ENCODE measurements around the gene GNL3.
A peak's percentile ranks its signal among the peaks of the same experiment; 100 is the strongest.
"Not testable (repeated sequence)": the region's sequence is repeated elsewhere in the genome, so short reads cannot be mapped to it uniquely, and the experiment has no call there.

The GNL3 gene, protein sequence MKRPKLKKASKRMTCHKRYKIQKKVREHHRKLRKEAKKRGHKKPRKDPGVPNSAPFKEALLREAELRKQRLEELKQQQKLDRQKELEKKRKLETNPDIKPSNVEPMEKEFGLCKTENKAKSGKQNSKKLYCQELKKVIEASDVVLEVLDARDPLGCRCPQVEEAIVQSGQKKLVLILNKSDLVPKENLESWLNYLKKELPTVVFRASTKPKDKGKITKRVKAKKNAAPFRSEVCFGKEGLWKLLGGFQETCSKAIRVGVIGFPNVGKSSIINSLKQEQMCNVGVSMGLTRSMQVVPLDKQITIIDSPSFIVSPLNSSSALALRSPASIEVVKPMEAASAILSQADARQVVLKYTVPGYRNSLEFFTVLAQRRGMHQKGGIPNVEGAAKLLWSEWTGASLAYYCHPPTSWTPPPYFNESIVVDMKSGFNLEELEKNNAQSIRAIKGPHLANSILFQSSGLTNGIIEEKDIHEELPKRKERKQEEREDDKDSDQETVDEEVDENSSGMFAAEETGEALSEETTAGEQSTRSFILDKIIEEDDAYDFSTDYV

GRCh38 chr3:52685709-52686691 lies at the start of gene GNL3, which contains the start of gene PBRM1:
GNL3 (plus strand) TSS chr3:52686032; CDS start chr3:52686093, 61 bp downstream.
PBRM1 (minus strand) TSS chr3:52685913.
- DNase-seq (ENCODE audit: low read depth in 2 of 2), result peak; percentile 81 to 90

GRCh38 chr3:52636673-52637072 lies 49.2 kb upstream of the GNL3 start:
- DNase-seq (ENCODE audit: low read depth in 2 of 2), result no peak

GRCh38 chr3:52645549-52645948 lies 40.3 kb upstream of the GNL3 start:
- DNase-seq (ENCODE audit: low read depth in 2 of 2), result no peak

GRCh38 chr3:52649461-52650210 lies 36.2 kb upstream of the GNL3 start:
- no peak for DNase-seq (ENCODE audit: low read depth in 2 of 2)

DNA sequence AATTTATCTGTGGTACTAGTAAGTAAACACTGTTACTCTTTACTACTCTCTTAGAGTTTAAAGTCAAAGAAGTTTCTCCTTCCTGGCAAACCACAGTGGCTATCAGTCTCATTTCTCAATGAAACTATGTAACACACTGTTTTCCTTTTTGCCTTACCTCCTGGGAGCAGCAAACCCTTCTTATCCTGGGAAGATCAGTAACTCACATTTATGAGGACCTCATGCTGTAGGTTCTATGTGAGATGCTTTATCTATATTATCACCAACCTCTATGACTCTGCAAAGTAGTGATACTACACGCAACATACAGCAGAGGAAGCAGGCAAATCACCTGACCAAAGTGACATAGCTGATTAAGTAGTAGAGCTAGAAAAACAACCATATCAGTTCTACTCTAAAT lies 35.4 kb upstream of the GNL3 start:
- DNase-seq (ENCODE audit: low read depth in 2 of 2), result no peak

- DNase-seq (ENCODE audit: low read depth in 2 of 2), result no peak
Observed at GRCh38 chr3:52651592-52651991, 34.2 kb upstream of the GNL3 start.

DNA sequence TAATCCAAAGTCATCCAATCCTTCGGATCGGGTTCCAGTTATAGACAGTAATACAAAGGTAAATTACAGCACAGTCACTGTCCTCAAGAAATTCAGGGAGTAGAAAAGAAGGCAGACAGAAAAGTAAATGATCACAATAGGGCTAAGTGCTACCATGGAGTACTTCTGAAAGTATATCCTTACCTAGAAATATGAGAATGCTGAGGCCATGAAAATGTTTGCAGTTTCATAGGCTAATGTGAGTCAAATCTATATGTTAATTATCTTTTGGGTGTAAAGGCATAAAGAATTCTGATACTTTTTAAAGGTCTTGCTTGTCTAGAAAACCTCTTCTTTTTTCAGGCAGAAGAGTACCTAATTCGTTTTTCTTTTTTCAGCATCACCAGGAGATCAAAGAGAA lies 29.9 kb upstream of the GNL3 start:
- no peak for DNase-seq (ENCODE audit: low read depth in 2 of 2)

- DNase-seq (ENCODE audit: low read depth in 2 of 2), result no peak
Observed at GRCh38 chr3:52660046-52660445, 25.8 kb upstream of the GNL3 start.

GRCh38 chr3:52663098-52663497 lies 22.7 kb upstream of the GNL3 start:
- DNase-seq (ENCODE audit: low read depth in 2 of 2), result no peak

- DNase-seq (ENCODE audit: low read depth in 2 of 2), result no peak
Observed at GRCh38 chr3:52670621-52671521, 15.0 kb upstream of the GNL3 start.

GRCh38 chr3:52671676-52672075 lies 14.2 kb upstream of the GNL3 start:
- DNase-seq (ENCODE audit: low read depth in 2 of 2), result no peak

DNA sequence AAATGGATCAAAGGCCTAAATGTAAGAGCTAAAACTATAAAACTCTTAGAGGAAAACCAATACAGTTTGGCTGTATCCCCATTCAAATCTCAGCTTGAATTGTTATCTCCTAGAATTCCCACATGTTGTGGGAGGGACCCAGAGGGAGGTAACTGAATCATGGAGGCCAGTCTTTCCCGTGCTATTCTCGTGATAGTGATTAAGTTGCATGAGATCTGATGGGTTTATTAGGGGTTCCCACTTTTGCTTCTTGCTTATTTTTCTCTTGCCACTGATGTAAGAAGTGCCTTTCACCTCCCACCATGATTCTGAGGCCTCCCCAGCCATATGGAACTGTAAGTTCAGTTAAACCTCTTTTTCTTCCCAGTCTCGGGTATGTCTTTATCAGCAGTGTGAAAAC lies 9.6 kb upstream of the GNL3 start:
- DNase-seq (ENCODE audit: low read depth in 2 of 2), result not testable (repeated sequence)

- no peak for DNase-seq (ENCODE audit: low read depth in 2 of 2)
Observed at GRCh38 chr3:52678265-52679198, 7.3 kb upstream of the GNL3 start.

- no peak for DNase-seq (ENCODE audit: low read depth in 2 of 2)
Observed at GRCh38 chr3:52679199-52679538, 6.7 kb upstream of the GNL3 start.

GRCh38 chr3:52679811-52680210 lies 6.0 kb upstream of the GNL3 start:
- DNase-seq (ENCODE audit: low read depth in 2 of 2), result no peak

DNA sequence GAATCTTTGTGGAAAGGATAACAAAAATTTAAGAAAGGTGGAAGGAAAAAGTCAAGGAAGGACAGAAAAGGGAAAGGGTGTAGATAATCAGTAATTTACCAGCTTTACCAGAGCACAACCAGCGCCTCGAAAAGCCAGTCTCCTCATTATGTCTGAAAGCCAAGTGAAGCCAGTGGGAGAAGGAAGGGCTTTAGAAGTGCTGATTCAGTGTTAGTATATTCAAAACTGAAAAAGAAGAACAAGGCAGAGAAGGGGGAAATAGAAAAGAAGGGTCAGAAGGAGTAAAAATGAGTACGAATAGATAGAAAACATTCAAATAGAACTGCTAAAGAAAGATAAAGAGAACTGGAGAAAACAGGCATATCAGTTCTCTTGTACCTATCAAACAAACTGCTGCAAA lies 4.2 kb upstream of the GNL3 start:
- no peak for DNase-seq (ENCODE audit: low read depth in 2 of 2)

GRCh38 chr3:52682016-52682415 lies 3.8 kb upstream of the GNL3 start:
- DNase-seq (ENCODE audit: low read depth in 2 of 2), result no peak

DNA sequence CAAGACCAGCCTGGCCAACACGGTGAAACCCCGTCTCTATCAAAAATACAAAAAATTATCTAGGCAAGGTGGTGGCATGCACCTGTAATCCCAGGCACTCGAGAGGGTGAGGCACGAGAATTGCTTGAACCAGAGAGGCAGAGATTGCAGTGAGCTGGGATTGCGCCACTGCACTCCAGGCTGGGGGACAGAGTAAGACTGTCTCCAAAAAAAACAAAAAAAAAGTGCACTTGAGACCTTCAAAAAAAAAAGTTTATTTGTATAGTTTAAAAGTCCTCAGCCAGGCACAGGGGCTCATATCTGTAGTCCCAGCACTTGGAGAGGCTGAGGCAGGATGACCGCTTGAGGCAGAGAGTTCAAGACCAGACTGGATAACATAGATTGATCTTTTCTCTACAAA lies 2.2 kb upstream of the GNL3 start:
- no peak for DNase-seq (ENCODE audit: low read depth in 2 of 2)

DNA sequence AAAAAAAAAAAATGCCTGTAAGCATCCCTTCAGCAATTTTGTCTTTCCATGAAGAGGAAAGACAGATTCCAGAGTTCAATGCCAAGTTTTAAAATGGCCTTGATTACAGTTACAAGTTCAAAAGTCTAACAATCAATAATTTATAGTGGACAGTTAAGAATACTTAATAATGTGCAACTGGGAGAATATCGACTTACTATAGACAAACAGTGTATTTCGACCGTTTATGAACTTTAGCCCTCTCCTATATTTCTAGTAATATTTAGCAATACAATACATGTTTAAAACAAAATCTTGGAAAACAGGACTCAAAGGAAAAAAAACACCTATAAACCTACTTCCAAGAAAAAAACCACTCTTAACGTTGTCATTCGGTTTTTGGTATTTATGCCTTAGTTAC lies 1.6 kb upstream of the GNL3 start:
- no peak for DNase-seq (ENCODE audit: low read depth in 2 of 2)

All from stimulated activated CD8-positive, alpha-beta memory T cell treated with anti-CD3 and anti-CD28 coated beads, Interleukin-7, amount 100 ng/mL, for 4 hours (primary cell).